Medulla oblongata (tissue), 1 donor: ENCODE results near the gene PHTF2.
A peak's percentile ranks its signal among the peaks of the same experiment; 100 is the strongest.
"Not testable (repeated sequence)": the region's sequence is repeated elsewhere in the genome, so short reads cannot be mapped to it uniquely, and the experiment has no call there.

ENCODE experiments used
- DNase-seq: peaks from one replicate; pipeline ENCODE4 v3.0.0-alpha.2; 2015; ENCODE audit errors: extremely low spot score

The PHTF2 gene

DNA sequence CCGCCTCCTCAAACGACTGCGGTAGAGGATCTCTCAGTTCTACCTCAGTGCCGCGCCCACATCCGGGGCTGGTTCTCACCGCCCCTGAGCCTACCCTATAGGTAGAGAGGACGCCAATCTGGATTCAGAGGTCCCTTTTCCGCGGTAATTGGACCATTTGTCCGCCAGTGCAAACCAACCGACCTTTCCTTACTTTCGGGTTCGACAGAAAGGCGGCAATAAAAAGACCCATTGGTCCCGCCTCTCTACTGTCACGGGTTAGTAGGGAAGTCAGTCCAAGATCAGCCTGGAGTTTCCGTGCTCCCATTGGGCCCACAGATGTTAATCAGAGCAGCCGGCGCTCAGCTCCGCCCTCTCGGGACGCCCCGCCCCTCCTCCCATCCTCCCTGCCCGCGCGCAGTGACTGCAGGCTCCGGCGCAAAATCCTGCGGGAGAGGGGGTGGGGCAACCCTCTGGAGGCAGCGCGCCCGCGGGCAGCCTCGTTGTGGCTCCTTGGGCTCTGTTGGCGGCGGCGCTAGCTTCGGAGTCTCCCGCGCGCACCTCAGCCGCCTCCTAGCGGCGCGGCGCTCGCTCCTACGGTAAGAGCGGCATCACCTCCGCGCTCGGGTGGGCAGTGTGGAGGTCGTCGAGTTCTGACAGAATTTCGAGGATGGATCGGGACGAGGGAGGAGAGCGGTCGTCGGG lies at the start of gene PHTF2, which contains the start of gene TMEM60:
Gene PHTF2, plus strand, starts transcription at position 380 of the 684 bp plus-strand sequence.
Gene TMEM60, minus strand, starts transcription at position 41 of the 684 bp plus-strand sequence. CDS start 4,061 bp downstream, outside the sequence.
- DNase-seq = peak; percentile 100

DNA sequence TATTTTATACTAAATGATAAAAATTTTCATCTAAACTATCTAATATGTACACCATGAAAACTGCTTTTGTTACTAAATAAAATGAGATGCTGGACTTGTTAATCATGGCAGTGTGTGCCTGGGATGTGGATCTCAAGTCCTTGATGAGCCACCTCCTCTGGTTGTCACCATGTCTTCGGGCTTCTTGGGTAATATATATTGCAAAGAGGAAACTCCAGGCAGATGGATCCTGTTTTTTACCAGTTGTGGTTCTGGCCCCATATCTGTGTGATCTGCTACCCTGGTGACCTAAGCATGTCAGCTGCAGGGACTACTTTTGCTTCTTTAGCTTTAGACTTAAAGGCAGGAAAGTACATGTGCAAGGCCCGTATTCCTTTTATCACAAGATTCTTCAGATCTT lies 46.6 kb upstream of the PHTF2 start:
- DNase-seq = peak; percentile 38

DNA sequence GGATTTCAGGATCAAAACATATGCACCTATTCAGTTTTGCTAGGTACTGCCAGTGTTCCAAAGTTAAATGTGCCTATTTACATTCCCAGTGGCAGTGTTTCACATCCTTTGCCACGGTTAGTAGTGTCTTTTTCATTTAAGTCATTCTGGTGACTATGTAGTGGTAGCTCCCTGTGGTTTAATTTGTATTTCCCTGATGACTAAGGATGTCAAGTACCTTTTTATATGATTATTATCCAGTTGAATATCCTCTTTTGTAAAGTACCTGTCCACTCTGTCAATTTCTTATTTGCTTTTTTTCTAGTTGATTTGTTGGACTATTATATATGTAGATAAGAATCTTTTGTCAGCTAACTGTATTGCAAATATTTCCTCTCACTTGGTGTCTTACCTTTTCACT lies 45.4 kb upstream of the PHTF2 start:
- no peak for DNase-seq

DNA sequence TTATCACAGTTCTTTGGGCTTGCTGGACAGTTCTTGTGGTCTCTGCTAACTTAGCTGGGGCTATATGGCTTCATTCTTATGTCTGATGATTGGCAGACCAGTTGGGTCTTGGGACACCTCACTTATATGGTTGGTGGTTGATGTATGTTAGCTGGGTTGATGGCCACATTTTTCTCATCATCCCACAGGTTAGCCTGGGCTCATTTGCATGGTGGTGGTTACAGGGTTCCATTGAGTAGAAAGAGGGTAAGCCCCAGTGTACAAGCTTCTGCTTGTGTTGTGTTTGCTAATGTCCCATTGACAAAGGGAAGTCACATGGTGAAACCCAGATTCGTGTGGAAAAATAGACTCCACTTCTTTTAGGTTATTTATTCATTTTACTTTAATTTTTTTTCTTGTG lies 41.0 kb upstream of the PHTF2 start:
- no peak for DNase-seq

DNA sequence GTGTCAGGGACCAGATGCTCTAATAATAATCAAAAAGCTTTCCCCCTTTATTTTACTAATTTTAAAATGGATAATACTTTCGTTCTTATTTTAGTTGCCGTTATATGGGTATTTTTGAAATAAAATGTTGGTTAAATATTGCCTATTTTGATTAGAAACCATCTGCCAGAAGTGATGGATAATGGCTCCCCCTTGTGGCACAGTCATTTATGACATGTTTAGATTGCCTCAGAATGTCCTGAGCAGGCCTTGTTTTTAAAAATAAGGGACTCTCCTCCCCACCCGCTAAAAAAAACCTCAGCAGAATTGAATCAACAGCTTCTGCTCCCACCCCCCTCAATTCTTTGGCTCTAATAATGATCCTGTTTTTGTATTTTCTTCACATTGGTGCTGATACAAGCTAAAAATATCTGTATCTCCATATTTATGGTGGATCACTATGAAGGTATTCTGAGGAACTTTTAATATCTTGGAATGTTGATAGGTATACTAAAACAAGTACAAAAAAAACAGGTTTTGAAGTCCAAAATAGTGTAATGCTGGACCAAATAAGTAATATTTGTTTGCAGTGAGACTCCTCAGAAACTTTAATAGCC lies 39.2 kb upstream of the PHTF2 start:
- DNase-seq = peak; percentile 89

DNA sequence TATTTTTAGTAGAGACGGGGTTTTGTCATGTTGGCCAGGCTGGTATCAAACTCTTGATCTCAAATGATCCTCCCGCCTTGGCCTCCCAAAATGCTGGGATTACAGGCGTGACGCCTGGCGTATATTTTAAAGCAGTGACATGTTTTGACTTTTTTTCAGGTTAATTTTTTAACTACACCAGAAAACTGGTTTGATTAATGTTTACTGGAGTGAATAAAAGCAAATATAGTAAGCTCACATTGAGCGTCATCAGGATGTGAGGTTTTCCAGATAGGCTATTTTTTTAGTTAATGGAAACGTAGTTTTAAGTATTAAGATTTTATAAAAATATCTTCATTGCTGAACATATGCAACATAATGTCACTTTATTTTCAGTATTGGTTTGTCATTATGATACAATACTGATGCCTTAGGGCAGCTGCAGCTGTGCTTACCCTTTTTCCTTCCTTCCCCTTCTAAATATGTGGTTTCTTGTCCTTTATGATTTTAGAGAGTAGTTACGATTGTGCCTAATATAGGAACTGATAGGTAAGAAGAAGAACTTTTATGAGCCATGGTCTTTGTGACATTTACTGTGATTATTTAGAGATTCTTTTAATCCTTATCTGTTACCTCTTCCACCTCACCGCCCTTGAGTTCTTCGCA lies 37.6 kb upstream of the PHTF2 start:
- DNase-seq = no peak

DNA sequence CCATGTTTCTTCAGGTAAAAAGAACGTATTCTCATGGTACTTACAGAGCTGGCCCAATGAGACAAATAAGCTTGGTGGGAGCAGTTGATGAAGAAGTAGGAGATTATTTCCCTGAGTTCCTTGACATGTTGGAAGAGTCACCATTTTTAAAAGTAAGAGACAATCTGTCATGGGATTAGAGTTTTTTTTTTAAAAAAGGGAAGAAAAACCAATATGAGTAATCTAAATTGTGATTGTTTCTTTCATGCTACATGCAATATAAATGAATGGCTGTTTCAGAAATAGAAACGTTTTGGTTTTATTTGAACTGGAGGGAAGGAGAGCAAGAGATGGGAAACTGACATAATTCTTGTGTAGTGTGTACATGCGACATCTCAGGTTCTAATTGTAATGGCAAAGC lies 33.1 kb upstream of the PHTF2 start:
- no peak for DNase-seq

DNA sequence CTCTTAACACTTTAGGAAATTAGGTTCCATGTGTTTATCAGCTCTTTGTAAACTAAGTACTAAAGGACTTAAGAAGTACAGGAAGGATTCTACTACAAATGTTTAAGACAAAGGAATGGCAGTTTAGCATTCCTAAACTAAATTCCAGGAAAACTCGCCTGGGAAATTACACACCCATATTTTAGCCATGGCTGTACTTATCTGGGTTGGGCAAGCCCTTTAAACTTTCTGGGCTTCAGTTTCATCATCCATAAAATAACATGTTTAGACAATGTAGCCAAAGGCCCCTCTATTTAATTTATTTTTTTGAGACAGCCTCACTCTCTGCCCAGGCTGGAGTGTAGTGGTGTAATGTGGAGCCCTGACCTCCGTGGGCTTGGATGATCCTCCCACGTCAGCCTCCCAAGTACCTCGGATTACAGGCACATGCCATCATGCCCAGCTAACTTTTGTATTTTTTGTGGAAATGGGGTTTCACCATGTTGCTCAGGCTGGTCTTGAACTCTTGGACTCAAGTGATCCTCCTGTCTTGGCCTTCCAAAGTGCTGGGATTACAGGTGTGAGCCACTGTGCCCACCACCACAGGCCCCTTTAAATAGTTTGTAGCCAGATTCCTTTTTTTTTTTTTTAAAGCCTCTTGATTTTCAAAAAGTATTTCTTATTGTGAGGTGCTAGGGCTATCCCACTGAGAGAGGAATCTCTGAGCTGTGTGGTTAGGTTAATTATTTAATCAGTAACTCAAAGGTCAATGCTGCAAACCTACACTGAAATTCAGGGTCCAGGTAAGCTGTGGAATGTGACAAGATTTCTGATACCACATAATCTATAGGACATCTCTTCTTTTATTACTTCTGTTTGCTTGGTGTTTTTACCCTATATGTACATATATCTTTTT lies 32.4 kb upstream of the PHTF2 start:
- DNase-seq = no peak

DNA sequence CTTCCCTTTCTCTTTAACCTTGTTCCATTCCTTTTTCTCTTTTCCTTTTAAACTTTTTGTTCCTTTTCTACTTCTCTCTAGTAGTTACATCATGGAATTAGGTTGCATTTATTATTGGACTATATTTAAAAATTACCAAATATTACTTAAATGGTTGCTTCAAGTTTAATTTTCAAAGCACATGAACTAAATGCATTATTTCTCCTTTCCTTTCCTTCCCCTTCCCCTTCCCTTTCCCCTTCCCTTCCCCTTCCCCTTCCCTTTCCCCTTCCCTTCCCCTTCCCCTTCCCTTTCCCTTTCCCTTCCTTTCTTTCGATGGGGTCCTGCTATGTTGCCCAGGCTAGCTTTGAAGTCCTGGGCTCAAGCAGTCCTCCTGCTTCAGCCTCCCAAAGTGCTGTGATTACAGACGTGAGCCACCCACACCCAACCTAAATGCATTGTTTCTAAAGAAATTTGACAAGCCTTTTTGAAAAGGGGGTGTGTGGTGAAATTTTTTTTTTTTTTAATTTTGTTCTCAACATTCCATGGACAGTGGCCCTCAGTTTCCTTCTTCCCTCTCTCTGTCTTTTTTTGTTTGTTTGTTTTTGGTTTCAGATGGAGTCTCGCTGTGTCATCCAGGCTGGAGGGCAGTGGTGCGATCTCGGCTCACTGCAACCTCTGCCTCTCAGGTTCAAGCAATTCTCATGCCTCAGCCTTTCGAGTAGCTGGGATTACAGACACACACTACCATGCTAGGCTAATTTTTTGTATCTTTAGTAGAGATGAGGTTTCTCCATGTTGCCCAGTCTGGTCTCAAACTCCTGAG lies 31.6 kb upstream of the PHTF2 start:
- no peak for DNase-seq

DNA sequence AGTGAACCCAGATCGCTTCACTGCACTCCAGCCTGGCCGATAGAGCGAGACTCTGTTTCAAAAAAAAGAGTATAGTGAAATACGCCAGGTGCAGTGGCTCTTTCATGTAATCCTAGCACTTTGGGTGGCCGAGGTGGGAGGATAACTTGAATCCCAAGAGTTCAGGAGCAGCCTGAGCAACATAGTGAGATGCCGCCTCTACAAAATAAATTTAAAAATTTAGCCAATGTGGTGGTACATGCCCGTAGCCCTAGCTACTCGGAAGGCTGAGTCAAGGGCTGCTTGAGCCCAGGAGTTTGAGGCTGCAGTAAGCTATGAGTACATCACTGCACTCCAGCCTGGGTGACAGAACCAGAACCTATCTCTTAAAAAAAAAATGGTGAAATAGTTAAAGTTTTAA lies 28.3 kb upstream of the PHTF2 start:
- no peak for DNase-seq

DNA sequence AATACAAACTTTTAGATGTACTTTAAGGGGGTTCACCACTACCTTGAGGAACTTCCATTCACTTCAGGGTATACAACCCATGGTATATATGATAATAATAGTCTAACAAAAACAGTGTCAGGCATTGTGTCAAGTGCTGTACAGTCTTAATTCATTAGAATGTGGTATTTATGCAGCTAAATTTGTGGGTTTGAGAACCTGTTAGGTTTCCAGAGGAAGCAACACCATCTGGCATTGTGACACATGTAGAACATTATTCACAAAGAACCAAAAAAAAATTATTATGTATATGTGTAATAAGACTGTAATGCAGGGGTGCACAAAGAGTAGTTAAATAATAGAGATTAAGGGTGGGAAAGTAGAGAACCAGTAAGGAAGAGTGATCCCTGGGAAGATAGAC lies 26.7 kb upstream of the PHTF2 start:
- DNase-seq = no peak

DNA sequence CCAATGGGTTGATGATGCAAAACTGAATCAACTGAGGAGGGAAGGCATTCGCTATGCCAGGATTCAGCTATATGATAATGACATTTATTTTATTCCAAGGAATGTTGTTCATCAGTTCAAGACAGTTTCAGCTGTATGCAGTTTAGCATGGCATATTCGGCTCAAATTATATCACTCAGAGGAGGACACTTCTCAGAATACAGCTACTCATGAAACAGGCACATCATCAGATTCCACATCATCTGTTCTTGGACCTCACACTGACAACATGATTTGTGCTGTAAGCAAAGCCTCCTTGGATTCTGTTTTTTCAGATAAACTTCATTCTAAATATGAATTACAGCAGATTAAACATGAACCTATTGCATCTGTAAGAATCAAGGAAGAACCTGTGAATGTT lies 20.0 kb upstream of the PHTF2 start:
- no peak for DNase-seq

DNA sequence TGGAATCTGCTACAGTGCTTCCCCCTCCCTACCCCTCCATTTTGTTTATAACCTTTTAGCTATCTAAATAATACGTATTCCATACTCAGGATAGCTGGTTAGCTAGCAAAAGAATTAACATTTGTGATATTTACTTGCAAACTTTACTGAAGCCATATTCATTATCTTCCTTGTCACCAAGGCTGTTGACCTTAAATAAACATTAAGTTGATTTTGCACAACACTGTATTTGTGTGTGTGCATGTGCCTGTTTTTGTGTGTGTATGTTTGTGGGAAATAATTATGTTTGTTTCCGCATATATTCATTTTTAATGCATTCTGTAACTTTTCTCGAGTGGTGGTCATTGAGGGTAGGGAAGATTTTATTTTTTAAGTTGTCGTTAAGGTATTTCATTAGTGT lies 16.2 kb upstream of the PHTF2 start:
- no peak for DNase-seq

DNA sequence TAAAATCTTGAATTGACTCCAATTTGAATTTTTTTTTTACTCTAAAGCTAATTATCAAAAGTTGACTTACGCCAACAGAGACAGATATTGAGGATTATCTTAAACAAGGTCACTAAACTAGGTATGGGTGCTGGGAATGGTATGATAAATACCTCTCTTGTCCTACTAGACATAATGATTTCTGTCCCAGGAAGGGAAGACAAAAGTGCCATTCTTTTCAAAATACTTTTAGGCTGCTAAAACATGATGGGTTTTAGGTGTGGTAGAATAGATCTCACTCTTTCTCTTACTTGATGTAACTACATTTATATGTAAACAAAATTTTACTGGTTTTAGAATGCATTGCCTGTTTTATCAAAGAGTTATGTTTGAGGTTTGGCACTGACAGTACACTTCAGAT lies 15.5 kb upstream of the PHTF2 start:
- DNase-seq = no peak

DNA sequence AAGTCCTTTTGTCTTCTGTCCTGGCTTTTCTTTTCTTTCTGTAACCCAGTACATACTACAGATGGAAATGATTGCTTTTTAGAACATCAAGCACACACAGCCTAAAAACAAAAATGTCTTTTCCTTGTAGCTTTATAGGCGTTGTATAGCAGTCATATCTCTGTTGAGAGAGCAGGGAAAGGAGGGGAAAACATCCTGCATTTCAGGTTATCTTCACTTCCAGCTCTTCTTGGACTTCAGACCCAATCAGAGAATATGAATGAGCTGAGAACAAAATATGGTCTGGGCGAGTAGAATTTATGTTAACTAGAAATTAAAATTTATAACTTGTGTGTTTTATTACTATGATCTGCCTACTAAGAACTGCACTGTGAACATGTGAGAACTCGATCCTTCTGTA lies 15.0 kb upstream of the PHTF2 start:
- no peak for DNase-seq

DNA sequence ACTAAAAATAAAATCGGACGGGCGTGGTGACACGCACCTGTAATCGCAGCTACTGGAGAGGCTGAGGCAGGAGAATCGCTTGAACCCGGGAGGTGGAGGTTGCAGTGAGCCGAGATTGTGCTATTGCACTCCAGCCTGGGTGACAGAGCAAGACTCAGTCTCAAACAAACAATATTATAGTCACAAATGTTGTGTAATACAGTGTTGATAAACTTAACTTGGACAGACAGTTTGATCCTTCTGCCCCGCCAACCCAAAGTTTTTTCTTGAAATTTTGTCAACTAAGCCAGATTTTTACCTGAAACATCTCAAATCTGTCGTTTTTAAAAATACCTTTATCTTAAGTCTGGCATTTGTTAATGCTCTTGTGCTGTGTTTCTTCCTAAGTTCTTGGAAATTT lies 14.1 kb upstream of the PHTF2 start:
- not testable (repeated sequence) for DNase-seq

DNA sequence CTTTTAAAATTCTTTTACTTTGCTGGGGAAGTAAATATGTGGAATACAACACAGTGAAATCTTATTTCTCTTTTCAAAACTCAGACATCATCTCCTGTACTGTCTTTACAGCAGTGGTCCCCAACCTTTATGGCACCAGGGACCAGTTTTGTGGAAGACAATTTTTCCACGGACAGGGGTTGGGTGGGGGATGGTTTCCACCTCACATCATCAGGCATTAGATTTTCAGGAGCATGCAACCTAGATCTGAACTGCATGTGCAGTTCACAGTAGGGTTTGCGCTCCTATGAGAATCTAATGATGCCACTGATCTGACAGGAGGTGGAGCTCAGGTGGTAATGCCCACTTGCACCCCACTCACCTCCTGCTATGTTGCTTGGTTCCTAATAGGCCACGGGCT lies 12.6 kb upstream of the PHTF2 start:
- no peak for DNase-seq

DNA sequence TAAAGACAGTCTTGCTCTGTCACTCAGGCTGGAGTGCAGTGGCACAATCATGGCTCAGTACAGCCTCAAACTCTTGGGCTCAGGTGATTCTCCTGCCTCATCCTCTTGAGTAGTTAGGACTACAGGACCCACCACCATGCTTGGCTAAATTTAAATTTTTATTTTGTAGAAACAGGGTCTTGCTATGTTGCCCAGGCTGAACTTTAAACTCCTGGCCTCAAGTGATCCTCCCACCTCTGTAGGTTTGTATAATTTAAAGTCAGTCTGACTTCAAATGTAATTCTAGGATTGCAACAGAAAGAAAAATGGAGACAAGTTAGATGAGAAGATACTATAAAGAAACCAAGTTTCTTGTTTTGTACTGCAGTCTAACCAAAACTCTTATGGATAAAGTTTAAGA lies 11.8 kb upstream of the PHTF2 start:
- DNase-seq = no peak

DNA sequence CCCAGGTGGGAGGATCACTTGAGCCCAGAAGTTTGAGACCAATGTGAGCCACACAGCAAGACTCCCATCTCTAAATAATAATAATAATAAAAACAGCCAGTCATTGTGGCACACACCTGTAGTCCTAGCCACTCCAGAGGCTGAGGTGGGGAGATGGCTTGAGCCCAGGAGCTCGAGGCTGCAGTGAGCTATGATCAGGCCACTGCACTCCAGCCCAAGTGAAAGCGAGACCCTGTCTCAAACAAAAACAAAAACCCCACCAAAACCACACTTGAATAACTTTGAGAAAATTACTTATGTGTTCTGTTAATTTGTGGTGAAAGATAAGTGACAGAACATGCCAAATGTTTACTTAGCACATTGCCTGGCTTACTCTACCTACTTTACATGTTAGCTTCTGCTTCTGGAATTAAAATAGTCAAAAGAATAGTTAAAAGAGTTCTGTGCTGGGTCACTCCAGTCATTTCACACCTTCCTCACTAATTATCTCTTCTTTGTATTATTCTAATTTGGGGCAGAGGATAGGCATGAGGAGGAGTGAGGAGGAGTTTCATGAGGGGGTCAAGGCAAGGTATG lies 10.2 kb upstream of the PHTF2 start:
- no peak for DNase-seq

DNA sequence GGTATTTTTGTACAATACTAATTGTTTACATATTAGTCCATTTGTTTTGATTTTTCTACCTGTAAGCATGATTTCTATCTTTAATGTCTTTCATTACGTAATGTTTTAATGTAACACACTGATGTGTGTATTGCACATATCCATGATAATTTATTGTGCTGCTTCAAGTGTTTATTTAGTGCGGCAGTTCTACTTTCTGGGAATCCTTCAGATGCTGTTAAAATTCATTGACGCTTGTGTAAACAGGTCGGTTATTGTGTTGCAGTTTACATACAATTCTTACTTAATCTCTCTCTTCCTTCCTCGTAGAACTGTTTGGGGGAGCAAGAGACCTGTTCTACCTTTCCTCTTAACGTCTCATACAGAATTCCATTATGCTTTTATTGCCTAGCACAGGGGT lies 7.2 kb upstream of the PHTF2 start:
- DNase-seq = no peak

DNA sequence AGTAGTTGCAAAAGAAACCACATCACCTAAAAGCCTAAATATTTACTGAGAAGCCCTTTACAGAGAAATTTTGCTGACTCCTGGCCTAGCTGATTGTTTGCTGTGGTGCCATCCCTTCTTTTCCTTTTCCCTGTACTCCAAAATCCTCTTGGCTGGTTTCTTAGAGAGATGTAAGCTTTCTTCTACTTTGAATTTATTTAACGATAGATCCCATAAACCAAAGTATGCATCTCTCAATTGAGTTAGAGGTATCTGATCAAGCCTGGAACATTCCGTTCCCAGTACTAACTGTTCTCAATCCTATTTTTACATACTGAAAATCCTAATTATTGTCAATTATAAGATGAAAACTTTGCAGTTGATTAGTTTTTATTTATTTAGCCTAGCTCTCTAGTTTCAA lies 6.6 kb upstream of the PHTF2 start:
- DNase-seq = no peak
